ENCODE data around the gene FXYD7. TPM values are rescaled to one million over a fixed set of nuclear protein-coding genes. Genes with fewer than 3 reads are reported as not detected.

Gene FXYD7
- total and polyA plus RNA-seq, 9 of the 15 experiments (the other 6 are each of a cell fraction or from before 2014, with no cell fraction given) = 0.10 to 0.80 (median 0.31) TPM; not detected in 3

GRCh38 chr19:35112995-35113688 is 29.9 kb upstream of the FXYD7 start (continued):
- TF ChIP-seq, protein P1, sequence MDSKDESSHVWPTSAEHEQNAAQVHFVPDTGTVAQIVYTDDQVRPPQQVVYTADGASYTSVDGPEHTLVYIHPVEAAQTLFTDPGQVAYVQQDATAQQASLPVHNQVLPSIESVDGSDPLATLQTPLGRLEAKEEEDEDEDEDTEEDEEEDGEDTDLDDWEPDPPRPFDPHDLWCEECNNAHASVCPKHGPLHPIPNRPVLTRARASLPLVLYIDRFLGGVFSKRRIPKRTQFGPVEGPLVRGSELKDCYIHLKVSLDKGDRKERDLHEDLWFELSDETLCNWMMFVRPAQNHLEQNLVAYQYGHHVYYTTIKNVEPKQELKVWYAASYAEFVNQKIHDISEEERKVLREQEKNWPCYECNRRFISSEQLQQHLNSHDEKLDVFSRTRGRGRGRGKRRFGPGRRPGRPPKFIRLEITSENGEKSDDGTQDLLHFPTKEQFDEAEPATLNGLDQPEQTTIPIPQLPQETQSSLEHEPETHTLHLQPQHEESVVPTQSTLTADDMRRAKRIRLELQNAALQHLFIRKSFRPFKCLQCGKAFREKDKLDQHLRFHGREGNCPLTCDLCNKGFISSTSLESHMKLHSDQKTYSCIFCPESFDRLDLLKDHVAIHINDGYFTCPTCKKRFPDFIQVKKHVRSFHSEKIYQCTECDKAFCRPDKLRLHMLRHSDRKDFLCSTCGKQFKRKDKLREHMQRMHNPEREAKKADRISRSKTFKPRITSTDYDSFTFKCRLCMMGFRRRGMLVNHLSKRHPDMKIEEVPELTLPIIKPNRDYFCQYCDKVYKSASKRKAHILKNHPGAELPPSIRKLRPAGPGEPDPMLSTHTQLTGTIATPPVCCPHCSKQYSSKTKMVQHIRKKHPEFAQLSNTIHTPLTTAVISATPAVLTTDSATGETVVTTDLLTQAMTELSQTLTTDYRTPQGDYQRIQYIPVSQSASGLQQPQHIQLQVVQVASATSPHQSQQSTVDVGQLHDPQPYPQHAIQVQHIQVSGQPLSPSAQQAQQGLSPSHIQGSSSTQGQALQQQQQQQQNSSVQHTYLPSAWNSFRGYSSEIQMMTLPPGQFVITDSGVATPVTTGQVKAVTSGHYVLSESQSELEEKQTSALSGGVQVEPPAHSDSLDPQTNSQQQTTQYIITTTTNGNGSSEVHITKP (IDR thresholded peaks at IDR 0.05; ENCODE audit: partially characterized antibody) = no peak
- TF ChIP-seq RBM25 (IDR thresholded peaks at IDR 0.05; ENCODE audit: low read depth, low read length, severe bottlenecking) = no peak
- TF ChIP-seq GATAD2A (IDR thresholded peaks at IDR 0.05) = no peak
- TF ChIP-seq KLF6 (CRISPR knock-in tag; IDR thresholded peaks at IDR 0.05; ENCODE audit: borderline replicate concordance) = no peak
- no peak for TF ChIP-seq ZKSCAN3 (CRISPR knock-in tag; IDR thresholded peaks at IDR 0.05)
- no peak for TF ChIP-seq HEY1 (CRISPR knock-in tag; IDR thresholded peaks at IDR 0.05; ENCODE audit: borderline replicate concordance)
- TF ChIP-seq, protein P2, sequence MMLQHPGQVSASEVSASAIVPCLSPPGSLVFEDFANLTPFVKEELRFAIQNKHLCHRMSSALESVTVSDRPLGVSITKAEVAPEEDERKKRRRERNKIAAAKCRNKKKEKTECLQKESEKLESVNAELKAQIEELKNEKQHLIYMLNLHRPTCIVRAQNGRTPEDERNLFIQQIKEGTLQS (IDR thresholded peaks at IDR 0.05) = peak; percentile 74
- TF ChIP-seq, protein P2 (CRISPR knock-in tag; conservative IDR thresholded peaks at IDR 0.05) = no peak
- no peak for TF ChIP-seq CBFA2T2 (conservative IDR thresholded peaks at IDR 0.05)
- TF ChIP-seq ATF1 (CRISPR knock-in tag; IDR thresholded peaks at IDR 0.05) = no peak
- peak; percentile 59; the same call in 1 of the 2 replicates for TF ChIP-seq ATF1 (tag; IDR thresholded peaks at IDR 0.05)
- peak; percentile 34; the same call in 1 of the 2 replicates for TF ChIP-seq CREM (IDR thresholded peaks at IDR 0.05; ENCODE audit: low read depth)
